Spinal cord (tissue), 10 donors: Measurements from ENCODE around the gene KLK2. TPM values are rescaled to one million over a fixed set of nuclear protein-coding genes. Genes with fewer than 3 reads are reported as not detected.

Source experiments
- DNase-seq, 6 donors: peaks; one replicate each; pipeline versions ENCODE4 v3.0.0 to v3.0.0-alpha.2; 2013 to 2015; ENCODE audit warnings: low spot score in 6 of 6, low read depth in 4 of 6
- H3K27ac ChIP-seq: one replicate; pipeline ENCODE4 v1.5.1; 2013; ENCODE audit warnings: low read depth, low read length, control low read depth
- H3K27me3 ChIP-seq: one replicate; pipeline ENCODE4 v1.6.1; 2013; ENCODE audit warnings: low read length; ENCODE audit not compliant: control insufficient read depth, insufficient read depth
- H3K36me3 ChIP-seq: one replicate; pipeline ENCODE4 v1.6.1; 2013; ENCODE audit warnings: low read length; ENCODE audit not compliant: control insufficient read depth, insufficient read depth
- H3K4me1 ChIP-seq: one replicate; pipeline ENCODE4 v1.6.1; 2013; ENCODE audit warnings: low read length; ENCODE audit not compliant: control insufficient read depth, insufficient read depth
- H3K4me3 ChIP-seq: one replicate; pipeline ENCODE4 v1.5.1; 2013; ENCODE audit warnings: low read depth, low read length, control low read depth
- H3K9me3 ChIP-seq: one replicate; pipeline ENCODE4 v1.6.1; 2013; ENCODE audit warnings: low read length; ENCODE audit not compliant: control insufficient read depth, insufficient read depth
- WGBS: methylation state at CpG from one replicate; pipeline ENCODE4 v1.1.5; 2013; ENCODE audit warnings: missing lambda C conversion rate; ENCODE audit not compliant: insufficient coverage; 5-methylcytosine and 5-hydroxymethylcytosine counted together
- polyA plus RNA-seq, 2 donors: library from polyadenylated mRNA; unstranded; fragments of 120-200 nt; gene quantifications; one replicate each; pipeline ENCODE4 v1.2.1, GENCODE V29; 2013; ENCODE audit not compliant: insufficient read length in 2 of 2
- total RNA-seq, 2 donors: library from RNA; depleted of rRNA in 1 of 2; stranded (reverse); fragments of 120-200 nt in 1 of 2; fragments of >200 nt in 1 of 2; gene quantifications; one replicate each; pipeline versions ENCODE4 v1.2.3 to v1.2.4, GENCODE V29; 2013 to 2014
- donor health status: healthy.

Gene KLK2
- total and polyA plus RNA-seq, 4 donors = 0.06 to 0.38 (median 0.10) TPM; not detected in 1

- Histone ChIP-seq H3K27me3 (peaks cover 13% of the 10 kb centered on the region), H3K36me3 (no peaks in the 10 kb centered on the region), H3K9me3 (no peaks in the 10 kb centered on the region), H3K4me3 (no peak overlapping the region), H3K4me1 (no peaks in the 10 kb centered on the region), H3K27ac (no peak overlapping the region)
- DNase-seq = no peak
- 97% methylated on average over 3 of the region's 4 CpGs for WGBS
Observed at GRCh38 chr19:50869479-50869878, 3.8 kb upstream of the KLK2 start.

DNA sequence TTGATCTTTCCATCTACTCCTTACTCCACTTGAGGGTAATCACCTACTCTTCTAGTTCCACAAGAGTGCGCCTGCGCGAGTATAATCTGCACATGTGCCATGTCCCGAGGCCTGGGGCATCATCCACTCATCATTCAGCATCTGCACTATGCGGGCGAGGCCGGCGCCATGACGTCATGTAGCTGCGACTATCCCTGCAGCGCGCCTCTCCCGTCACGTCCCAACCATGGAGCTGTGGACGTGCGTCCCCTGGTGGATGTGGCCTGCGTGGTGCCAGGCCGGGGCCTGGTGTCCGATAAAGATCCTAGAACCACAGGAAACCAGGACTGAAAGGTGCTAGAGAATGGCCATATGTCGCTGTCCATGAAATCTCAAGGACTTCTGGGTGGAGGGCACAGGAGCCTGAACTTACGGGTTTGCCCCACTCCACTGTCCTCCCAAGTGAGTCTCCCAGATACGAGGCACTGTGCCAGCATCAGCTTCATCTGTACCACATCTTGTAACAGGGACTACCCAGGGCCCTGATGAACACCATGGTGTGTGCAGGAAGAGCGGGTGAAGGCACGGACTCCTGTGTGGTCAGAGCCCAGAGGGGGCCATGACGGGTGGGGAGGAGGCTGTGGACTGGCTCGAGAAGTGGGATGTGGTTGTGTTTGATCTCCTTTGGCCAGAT is 2.7 kb upstream of the KLK2 start:
- no peaks in the 10 kb centered on the region for H3K36me3 ChIP-seq
- H3K4me1 ChIP-seq = no peaks in the 10 kb centered on the region
- DNase-seq = no peak
- peaks cover 20% of the 10 kb centered on the region for H3K27me3 ChIP-seq
- no peak overlapping the region for H3K4me3 ChIP-seq
- H3K9me3 ChIP-seq = no peaks in the 10 kb centered on the region
- H3K27ac ChIP-seq = no peak overlapping the region
- WGBS = 59% methylated on average over 24 of the region's 26 CpGs

GRCh38 chr19:50874211-50874610 is 972 bp downstream of the KLK2 start:
- no peaks in the 10 kb centered on the region for H3K4me1 ChIP-seq
- 73% methylated on average over 5 of the region's 5 CpGs for WGBS
- DNase-seq = no peak
- H3K9me3 ChIP-seq = no peaks in the 10 kb centered on the region
- H3K27ac ChIP-seq = no peak overlapping the region
- peaks cover 22% of the 10 kb centered on the region for H3K27me3 ChIP-seq
- H3K36me3 ChIP-seq = no peaks in the 10 kb centered on the region
- H3K4me3 ChIP-seq = no peak overlapping the region

GRCh38 chr19:50875795-50876422 is 2.7 kb downstream of the KLK2 start:
- Histone ChIP-seq H3K27ac (no peak overlapping the region), H3K4me3 (no peak overlapping the region), H3K9me3 (no peaks in the 10 kb centered on the region), H3K36me3 (no peaks in the 10 kb centered on the region), H3K27me3 (peaks cover 19% of the 10 kb centered on the region), H3K4me1 (no peaks in the 10 kb centered on the region)
- DNase-seq = no peak
- 45% methylated on average over 6 of the region's 9 CpGs for WGBS

- Histone ChIP-seq H3K27ac (no peak overlapping the region), H3K27me3 (peaks cover 19% of the 10 kb centered on the region), H3K4me1 (no peaks in the 10 kb centered on the region), H3K9me3 (no peaks in the 10 kb centered on the region), H3K4me3 (no peak overlapping the region), H3K36me3 (no peaks in the 10 kb centered on the region)
- WGBS = 66% methylated on average over 6 of the region's 7 CpGs
- peak in 1 of 6 donors; percentile 18 for DNase-seq
Observed at GRCh38 chr19:50876456-50876855, 3.2 kb downstream of the KLK2 start.

DNA sequence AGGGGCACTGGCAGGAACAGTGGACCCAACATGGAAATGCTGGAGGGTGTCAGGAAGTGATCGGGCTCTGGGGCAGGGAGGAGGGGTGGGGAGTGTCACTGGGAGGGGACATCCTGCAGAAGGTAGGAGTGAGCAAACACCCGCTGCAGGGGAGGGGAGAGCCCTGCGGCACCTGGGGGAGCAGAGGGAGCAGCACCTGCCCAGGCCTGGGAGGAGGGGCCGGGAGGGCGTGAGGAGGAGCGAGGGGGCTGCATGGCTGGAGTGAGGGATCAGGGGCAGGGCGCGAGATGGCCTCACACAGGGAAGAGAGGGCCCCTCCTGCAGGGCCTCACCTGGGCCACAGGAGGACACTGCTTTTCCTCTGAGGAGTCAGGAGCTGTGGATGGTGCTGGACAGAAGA is 4.1 kb downstream of the KLK2 start:
- no peaks in the 10 kb centered on the region for H3K4me1 ChIP-seq
- H3K9me3 ChIP-seq = no peaks in the 10 kb centered on the region
- no peak overlapping the region for H3K27ac ChIP-seq
- WGBS = 39% methylated on average over 7 of the region's 8 CpGs
- peaks cover 19% of the 10 kb centered on the region for H3K27me3 ChIP-seq
- no peak overlapping the region for H3K4me3 ChIP-seq
- H3K36me3 ChIP-seq = no peaks in the 10 kb centered on the region
- DNase-seq = no peak

DNA sequence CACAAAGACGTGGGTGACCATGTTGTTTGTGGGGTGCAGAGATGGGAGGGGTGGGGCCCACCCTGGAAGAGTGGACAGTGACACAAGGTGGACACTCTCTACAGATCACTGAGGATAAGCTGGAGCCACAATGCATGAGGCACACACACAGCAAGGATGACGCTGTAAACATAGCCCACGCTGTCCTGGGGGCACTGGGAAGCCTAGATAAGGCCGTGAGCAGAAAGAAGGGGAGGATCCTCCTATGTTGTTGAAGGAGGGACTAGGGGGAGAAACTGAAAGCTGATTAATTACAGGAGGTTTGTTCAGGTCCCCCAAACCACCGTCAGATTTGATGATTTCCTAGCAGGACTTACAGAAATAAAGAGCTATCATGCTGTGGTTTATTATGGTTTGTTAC is 5.6 kb downstream of the KLK2 start:
- Histone ChIP-seq H3K36me3 (no peaks in the 10 kb centered on the region), H3K9me3 (no peaks in the 10 kb centered on the region), H3K4me3 (no peak overlapping the region), H3K27ac (no peak overlapping the region), H3K4me1 (no peaks in the 10 kb centered on the region), H3K27me3 (peaks cover 15% of the 10 kb centered on the region)
- WGBS = 72% methylated on average over 4 of the region's 5 CpGs
- no peak for DNase-seq

DNA sequence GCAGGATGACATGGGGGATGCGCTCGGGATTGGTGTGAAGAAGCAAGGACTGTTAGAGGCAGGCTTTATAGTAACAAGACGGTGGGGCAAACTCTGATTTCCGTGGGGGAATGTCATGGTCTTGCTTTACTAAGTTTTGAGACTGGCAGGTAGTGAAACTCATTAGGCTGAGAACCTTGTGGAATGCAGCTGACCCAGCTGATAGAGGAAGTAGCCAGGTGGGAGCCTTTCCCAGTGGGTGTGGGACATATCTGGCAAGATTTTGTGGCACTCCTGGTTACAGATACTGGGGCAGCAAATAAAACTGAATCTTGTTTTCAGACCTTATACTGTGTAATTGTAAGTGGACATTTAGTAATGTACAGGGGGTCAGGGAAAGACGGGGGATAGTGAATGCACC is 7.0 kb downstream of the KLK2 start:
- no peaks in the 10 kb centered on the region for H3K9me3 ChIP-seq
- H3K4me1 ChIP-seq = no peaks in the 10 kb centered on the region
- 81% methylated on average over 5 of the region's 5 CpGs for WGBS
- no peak for DNase-seq
- no peak overlapping the region for H3K4me3 ChIP-seq
- no peaks in the 10 kb centered on the region for H3K36me3 ChIP-seq
- H3K27ac ChIP-seq = no peak overlapping the region
- H3K27me3 ChIP-seq = peaks cover 4% of the 10 kb centered on the region

DNA sequence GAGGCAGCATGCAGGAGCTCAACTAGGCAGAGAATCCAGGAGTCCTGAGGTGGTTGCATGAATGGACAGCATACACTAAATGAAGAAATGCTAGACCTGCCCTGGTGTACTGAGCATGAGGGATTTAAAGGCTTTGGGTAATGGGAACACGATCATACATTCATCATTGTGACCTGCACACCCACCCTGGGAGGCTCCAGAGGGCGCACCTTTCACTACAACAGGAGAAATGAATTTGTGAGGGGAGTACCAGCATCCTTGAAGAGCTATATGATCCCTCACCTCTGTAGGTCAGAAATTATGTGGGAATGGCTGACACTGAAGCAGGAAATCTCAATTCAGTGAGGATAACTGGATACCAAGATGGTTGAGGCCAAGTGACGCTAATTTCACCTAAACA is 8.9 kb downstream of the KLK2 start:
- no peaks in the 10 kb centered on the region for H3K36me3 ChIP-seq
- H3K4me3 ChIP-seq = no peak overlapping the region
- H3K27ac ChIP-seq = no peak overlapping the region
- H3K9me3 ChIP-seq = no peaks in the 10 kb centered on the region
- H3K4me1 ChIP-seq = no peaks in the 10 kb centered on the region
- no peaks in the 10 kb centered on the region for H3K27me3 ChIP-seq
- WGBS = 100% methylated on average over 1 of the region's 3 CpGs
- no peak for DNase-seq

GRCh38 chr19:50889638-50890037 is 16.4 kb downstream of the KLK2 start:
- 59% methylated on average over 2 of the region's 3 CpGs for WGBS
- no peak overlapping the region for H3K27ac ChIP-seq
- no peaks in the 10 kb centered on the region for H3K9me3 ChIP-seq
- H3K4me3 ChIP-seq = no peak overlapping the region
- no peaks in the 10 kb centered on the region for H3K4me1 ChIP-seq
- H3K36me3 ChIP-seq = no peaks in the 10 kb centered on the region
- DNase-seq = no peak
- peaks cover 11% of the 10 kb centered on the region for H3K27me3 ChIP-seq
